Gastrocnemius medialis (tissue), 4 donors: ENCODE measurements around the gene CRB2.

ENCODE experiments used
- POLR2A ChIP-seq, 2 donors: fragments of 450-650 bp; IDR thresholded peaks; one replicate each; pipeline ENCODE4 v1.6.1; 2017; ENCODE audit warnings: antibody characterized with exemption in 2 of 2, mild to moderate bottlenecking in 2 of 2, moderate library complexity in 2 of 2
- TF ChIP-seq, protein P1 (sequence below), 5 experiments: fragments of 450-650 bp in 3 of 5; fragments of 200-600 bp in 2 of 5; sonication (generic) in 2 of 5; IDR thresholded peaks in 4 of 5; conservative IDR thresholded peaks in 1 of 5; 1 replicate in 4 of 5; 2 replicates in 1 of 5; pipeline ENCODE4 v1.5.1; 2016 to 2019; ENCODE audit warnings: antibody characterized with exemption in 5 of 5, mild to moderate bottlenecking in 3 of 5, moderate library complexity in 3 of 5

DNA sequence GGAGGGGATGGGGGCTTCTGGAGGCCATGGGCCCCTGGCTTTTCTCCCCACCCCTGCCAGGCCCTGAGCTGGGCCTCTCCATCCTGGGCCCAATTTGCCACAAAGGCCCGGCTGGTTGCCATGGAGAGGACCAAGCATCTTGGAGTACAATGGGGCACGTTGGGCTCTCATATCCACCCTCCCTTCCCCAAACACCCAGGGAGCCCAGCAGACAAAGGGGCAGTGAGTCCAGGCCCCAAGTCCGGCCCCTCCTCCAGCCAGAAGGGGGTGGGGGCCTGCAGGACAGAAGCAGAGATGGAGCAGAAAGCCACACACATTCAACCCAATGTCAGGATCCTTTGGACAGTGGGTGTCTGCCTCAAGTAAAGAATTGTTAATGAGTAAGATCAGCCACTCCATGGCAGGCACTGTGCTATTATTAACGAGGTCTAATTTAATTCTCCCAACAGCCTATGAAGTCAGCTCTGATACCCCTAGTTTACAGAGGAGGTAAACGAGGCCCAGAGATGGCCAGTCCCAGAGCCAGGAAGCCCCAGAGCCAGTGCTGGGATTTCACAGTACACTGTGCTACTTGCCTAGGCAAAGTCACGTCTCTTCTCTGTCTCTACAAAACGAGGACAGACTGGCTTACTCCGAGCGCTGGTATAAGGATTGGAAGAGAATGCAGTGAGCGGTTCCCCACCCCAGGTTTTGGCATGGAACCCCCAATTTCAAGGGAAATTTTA is 2.3 kb downstream of the CRB2 start:
- TF ChIP-seq, protein P1, sequence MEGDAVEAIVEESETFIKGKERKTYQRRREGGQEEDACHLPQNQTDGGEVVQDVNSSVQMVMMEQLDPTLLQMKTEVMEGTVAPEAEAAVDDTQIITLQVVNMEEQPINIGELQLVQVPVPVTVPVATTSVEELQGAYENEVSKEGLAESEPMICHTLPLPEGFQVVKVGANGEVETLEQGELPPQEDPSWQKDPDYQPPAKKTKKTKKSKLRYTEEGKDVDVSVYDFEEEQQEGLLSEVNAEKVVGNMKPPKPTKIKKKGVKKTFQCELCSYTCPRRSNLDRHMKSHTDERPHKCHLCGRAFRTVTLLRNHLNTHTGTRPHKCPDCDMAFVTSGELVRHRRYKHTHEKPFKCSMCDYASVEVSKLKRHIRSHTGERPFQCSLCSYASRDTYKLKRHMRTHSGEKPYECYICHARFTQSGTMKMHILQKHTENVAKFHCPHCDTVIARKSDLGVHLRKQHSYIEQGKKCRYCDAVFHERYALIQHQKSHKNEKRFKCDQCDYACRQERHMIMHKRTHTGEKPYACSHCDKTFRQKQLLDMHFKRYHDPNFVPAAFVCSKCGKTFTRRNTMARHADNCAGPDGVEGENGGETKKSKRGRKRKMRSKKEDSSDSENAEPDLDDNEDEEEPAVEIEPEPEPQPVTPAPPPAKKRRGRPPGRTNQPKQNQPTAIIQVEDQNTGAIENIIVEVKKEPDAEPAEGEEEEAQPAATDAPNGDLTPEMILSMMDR (IDR thresholded peaks at IDR 0.05 in 4 of 5, conservative IDR thresholded peaks at IDR 0.05 in 1 of 5): no peak
- TF ChIP-seq POLR2A (IDR thresholded peaks at IDR 0.05): no peak
